Measurements from ENCODE around the gene SMIM36.

SMIM36 gene

DNA sequence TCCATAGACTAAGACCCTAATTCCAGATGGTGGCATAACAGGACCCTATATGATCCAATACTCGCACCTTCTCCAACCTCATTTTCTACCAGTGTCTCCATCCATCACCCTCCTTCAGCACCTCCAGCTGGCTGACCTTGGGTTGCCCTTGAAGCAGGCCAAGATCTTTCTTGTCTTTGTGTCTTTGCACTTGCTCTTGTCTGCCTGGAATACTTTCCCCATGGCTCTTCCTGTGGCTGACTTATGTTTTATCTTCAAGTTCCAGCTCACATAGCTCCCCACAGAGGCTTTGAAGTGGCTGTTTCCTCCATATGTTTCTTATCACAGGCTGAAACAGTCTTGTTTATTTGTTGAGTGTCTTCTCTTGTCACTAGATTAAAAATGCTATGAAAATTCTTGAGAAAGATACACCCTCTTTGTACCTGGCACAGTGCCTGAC is 60.0 kb downstream of the SMIM36 start:
- no peaks in the 10 kb centered on the region for H3K79me2 ChIP-seq (ENCODE audit: low read length)
- no peaks in the 10 kb centered on the region for H3F3A ChIP-seq (ENCODE audit: insufficient read depth, low read length)
- no peaks in the 10 kb centered on the region for H3K36me3 ChIP-seq (replicated peaks; ENCODE audit: insufficient read depth, low read length)
- TF ChIP-seq, protein P1, sequence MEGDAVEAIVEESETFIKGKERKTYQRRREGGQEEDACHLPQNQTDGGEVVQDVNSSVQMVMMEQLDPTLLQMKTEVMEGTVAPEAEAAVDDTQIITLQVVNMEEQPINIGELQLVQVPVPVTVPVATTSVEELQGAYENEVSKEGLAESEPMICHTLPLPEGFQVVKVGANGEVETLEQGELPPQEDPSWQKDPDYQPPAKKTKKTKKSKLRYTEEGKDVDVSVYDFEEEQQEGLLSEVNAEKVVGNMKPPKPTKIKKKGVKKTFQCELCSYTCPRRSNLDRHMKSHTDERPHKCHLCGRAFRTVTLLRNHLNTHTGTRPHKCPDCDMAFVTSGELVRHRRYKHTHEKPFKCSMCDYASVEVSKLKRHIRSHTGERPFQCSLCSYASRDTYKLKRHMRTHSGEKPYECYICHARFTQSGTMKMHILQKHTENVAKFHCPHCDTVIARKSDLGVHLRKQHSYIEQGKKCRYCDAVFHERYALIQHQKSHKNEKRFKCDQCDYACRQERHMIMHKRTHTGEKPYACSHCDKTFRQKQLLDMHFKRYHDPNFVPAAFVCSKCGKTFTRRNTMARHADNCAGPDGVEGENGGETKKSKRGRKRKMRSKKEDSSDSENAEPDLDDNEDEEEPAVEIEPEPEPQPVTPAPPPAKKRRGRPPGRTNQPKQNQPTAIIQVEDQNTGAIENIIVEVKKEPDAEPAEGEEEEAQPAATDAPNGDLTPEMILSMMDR (IDR thresholded peaks at IDR 0.05; ENCODE audit: low read length) = no peak
- TF ChIP-seq EZH2 (optimal IDR thresholded peaks at IDR 0.05; ENCODE audit: low read depth, low read length) (no peak), EZH2phosphoT487 (IDR thresholded peaks at IDR 0.05; ENCODE audit: low read length) (no peak)
- H3K9ac ChIP-seq (ENCODE audit: low read length) = no peak overlapping the region
- H3K4me3 ChIP-seq (ENCODE audit: low read length) = no peak overlapping the region
- H3K27me3 ChIP-seq (replicated peaks; ENCODE audit: insufficient read depth, low read length) = no peaks in the 10 kb centered on the region
- no peak overlapping the region for H3K4me2 ChIP-seq (ENCODE audit: low read depth, low read length)
- H3K9me3 ChIP-seq (replicated peaks; ENCODE audit: insufficient read depth, low read length) = no peaks in the 10 kb centered on the region
- H3K4me1 ChIP-seq (ENCODE audit: low read length) = no peaks in the 10 kb centered on the region
- no peak overlapping the region for H3K27ac ChIP-seq (ENCODE audit: low read length)
- H2AFZ ChIP-seq (ENCODE audit: low read length) = no peak overlapping the region
- no peak for DNase-seq
- no peaks in the 10 kb centered on the region for H3K9me2 ChIP-seq (replicated peaks; ENCODE audit: insufficient read depth, low read length)
- H4K20me1 ChIP-seq (ENCODE audit: insufficient read depth, low read length) = no peaks in the 10 kb centered on the region

DNA sequence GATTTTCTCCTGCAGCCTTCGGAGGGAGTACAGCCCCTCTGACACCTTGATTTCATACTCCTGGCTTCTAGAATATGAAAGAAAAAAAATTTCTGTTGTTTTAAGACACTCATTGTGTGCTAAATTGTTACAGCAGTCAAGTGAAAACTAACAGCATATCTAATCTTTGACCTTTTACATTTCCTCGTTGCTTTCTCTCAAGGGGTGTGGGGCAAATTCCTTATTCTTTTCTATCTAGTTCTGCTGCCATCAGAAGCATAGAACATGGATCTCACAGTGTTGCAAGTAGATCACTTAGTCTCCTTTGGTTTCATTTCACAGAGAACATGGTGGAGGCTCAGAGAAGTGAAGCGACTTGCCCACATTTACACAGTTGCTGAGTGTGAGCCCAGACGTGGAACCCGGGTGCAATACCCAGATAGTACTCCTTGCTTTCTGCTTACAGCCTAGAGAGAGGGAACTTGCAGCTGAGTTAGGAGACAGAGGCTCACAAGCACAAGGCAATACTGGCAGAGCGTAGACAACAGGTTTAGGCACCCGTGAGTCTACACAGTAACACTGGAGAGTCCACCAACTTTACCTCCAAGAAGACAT is 60.9 kb downstream of the SMIM36 start:
- Histone ChIP-seq H3K79me2 (ENCODE audit: low read length) (no peaks in the 10 kb centered on the region), H3K9me2 (replicated peaks; ENCODE audit: insufficient read depth, low read length) (no peaks in the 10 kb centered on the region), H3K27me3 (replicated peaks; ENCODE audit: insufficient read depth, low read length) (no peaks in the 10 kb centered on the region), H3K9me3 (replicated peaks; ENCODE audit: insufficient read depth, low read length) (no peaks in the 10 kb centered on the region), H3K4me1 (ENCODE audit: low read length) (no peaks in the 10 kb centered on the region), H3K4me2 (ENCODE audit: low read depth, low read length) (no peak overlapping the region), H3F3A (ENCODE audit: insufficient read depth, low read length) (no peaks in the 10 kb centered on the region), H4K20me1 (ENCODE audit: insufficient read depth, low read length) (no peaks in the 10 kb centered on the region), H3K27ac (ENCODE audit: low read length) (no peak overlapping the region), H3K4me3 (ENCODE audit: low read length) (no peak overlapping the region), H3K9ac (ENCODE audit: low read length) (no peak overlapping the region), H3K36me3 (replicated peaks; ENCODE audit: insufficient read depth, low read length) (no peaks in the 10 kb centered on the region), H2AFZ (ENCODE audit: low read length) (no peak overlapping the region)
- DNase-seq = no peak
- no peak for TF ChIP-seq EZH2 (optimal IDR thresholded peaks at IDR 0.05; ENCODE audit: low read depth, low read length)
- TF ChIP-seq, protein P1 (IDR thresholded peaks at IDR 0.05; ENCODE audit: low read length) = no peak
- TF ChIP-seq EZH2phosphoT487 (IDR thresholded peaks at IDR 0.05; ENCODE audit: low read length) = no peak

DNA sequence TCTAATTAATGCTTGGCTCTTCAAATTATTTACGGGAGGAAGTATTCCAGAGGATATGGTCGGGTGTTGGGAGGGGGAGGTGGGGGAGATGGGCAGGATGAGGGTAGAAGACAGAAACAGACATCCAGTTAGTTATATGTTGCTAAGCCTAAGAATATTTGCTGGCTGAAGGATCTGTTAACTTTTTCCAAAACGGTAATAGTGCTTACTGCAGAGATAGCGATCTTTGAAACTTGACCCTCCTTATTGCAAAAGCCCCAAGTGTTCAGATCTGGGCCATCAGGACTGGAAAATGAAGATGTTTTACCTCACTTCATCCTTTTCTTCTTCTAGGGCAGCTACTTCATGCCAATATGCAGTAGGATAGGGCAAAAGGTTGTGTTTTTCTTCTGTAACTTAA is 62.6 kb downstream of the SMIM36 start:
- TF ChIP-seq EZH2phosphoT487 (IDR thresholded peaks at IDR 0.05; ENCODE audit: low read length) (no peak), EZH2 (optimal IDR thresholded peaks at IDR 0.05; ENCODE audit: low read depth, low read length) (no peak)
- TF ChIP-seq, protein P1 (IDR thresholded peaks at IDR 0.05; ENCODE audit: low read length) = no peak

More for the DNA sequence above, 62.6 kb downstream of the SMIM36 start:
- no peak overlapping the region for H3K27ac ChIP-seq (ENCODE audit: low read length)
- no peaks in the 10 kb centered on the region for H3K27me3 ChIP-seq (replicated peaks; ENCODE audit: insufficient read depth, low read length)
- H4K20me1 ChIP-seq (ENCODE audit: insufficient read depth, low read length) = no peaks in the 10 kb centered on the region
- H3K4me2 ChIP-seq (ENCODE audit: low read depth, low read length) = no peak overlapping the region
- no peak overlapping the region for H2AFZ ChIP-seq (ENCODE audit: low read length)
- no peak overlapping the region for H3K4me3 ChIP-seq (ENCODE audit: low read length)
- no peaks in the 10 kb centered on the region for H3K9me2 ChIP-seq (replicated peaks; ENCODE audit: insufficient read depth, low read length)
- no peak for DNase-seq
- H3K4me1 ChIP-seq (ENCODE audit: low read length) = no peaks in the 10 kb centered on the region
- no peaks in the 10 kb centered on the region for H3K9me3 ChIP-seq (replicated peaks; ENCODE audit: insufficient read depth, low read length)
- H3K36me3 ChIP-seq (replicated peaks; ENCODE audit: insufficient read depth, low read length) = no peaks in the 10 kb centered on the region
- H3K9ac ChIP-seq (ENCODE audit: low read length) = no peak overlapping the region
- H3F3A ChIP-seq (ENCODE audit: insufficient read depth, low read length) = no peaks in the 10 kb centered on the region
- H3K79me2 ChIP-seq (ENCODE audit: low read length) = no peaks in the 10 kb centered on the region
